Choroid plexus epithelial cell (primary cell): ENCODE results near the gene PYCR2.
A peak's percentile ranks its signal among the peaks of the same experiment; 100 is the strongest.

Experiments
- DNase-seq: peaks from one replicate; pipeline ENCODE4 v3.0.0-alpha.2; 2010; ENCODE audit warnings: low read depth
- H3K4me3 ChIP-seq: 2 replicates; pipeline ENCODE4 v1.5.1; 2011; ENCODE audit warnings: low read depth, mild to moderate bottlenecking, control low read depth, low read length, moderate library complexity
- TF ChIP-seq, protein P1 (sequence below): conservative IDR thresholded peaks from 2 replicates; pipeline ENCODE4 v1.5.1; 2011; ENCODE audit warnings: low read depth, mild to moderate bottlenecking, control low read depth, inconsistent platforms, low read length, moderate library complexity

Gene PYCR2

DNA sequence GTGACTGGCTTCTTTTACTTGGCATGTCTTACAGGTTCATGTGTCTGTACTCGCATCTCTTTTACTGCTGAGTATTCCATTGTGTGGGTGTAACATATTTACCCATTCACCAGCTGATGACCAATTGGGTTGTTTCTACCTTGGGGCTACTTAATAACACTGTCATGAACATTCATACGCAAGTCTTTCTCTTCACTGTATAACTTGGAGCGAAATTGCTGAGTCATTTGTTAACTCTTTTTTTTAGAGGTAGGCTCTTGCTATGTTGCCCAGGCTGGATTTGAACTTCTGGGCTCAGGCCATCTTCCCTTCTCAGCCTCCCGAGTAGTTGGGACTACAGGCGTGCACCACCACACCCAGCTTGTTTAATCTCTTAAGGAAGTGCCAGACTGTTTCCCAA, 6.5 kb downstream of the PYCR2 start:
- no peak for DNase-seq
- TF ChIP-seq, protein P1, sequence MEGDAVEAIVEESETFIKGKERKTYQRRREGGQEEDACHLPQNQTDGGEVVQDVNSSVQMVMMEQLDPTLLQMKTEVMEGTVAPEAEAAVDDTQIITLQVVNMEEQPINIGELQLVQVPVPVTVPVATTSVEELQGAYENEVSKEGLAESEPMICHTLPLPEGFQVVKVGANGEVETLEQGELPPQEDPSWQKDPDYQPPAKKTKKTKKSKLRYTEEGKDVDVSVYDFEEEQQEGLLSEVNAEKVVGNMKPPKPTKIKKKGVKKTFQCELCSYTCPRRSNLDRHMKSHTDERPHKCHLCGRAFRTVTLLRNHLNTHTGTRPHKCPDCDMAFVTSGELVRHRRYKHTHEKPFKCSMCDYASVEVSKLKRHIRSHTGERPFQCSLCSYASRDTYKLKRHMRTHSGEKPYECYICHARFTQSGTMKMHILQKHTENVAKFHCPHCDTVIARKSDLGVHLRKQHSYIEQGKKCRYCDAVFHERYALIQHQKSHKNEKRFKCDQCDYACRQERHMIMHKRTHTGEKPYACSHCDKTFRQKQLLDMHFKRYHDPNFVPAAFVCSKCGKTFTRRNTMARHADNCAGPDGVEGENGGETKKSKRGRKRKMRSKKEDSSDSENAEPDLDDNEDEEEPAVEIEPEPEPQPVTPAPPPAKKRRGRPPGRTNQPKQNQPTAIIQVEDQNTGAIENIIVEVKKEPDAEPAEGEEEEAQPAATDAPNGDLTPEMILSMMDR: no peak
- H3K4me3 ChIP-seq: no peak overlapping the region

DNA sequence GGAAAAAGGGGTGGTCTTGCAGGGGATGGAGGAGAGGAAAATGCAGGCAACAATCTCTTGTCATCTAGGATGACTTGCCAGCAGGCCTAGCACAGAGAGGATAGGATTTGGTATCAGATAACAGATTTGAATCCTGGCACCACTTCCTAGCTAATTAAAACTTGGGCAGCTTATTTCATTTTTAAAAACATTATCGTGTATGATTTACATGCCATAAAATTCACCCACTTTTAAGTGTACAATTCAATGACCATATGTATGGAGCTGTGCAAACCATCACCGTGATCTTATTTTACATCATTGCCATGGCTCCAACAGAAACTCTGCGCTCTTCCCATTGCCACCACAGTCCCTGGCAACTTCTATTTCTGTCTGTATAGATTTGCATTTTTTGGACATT, 6.9 kb downstream of the PYCR2 start:
- DNase-seq: no peak
- no peak overlapping the region for H3K4me3 ChIP-seq
- TF ChIP-seq, protein P1: no peak

DNA sequence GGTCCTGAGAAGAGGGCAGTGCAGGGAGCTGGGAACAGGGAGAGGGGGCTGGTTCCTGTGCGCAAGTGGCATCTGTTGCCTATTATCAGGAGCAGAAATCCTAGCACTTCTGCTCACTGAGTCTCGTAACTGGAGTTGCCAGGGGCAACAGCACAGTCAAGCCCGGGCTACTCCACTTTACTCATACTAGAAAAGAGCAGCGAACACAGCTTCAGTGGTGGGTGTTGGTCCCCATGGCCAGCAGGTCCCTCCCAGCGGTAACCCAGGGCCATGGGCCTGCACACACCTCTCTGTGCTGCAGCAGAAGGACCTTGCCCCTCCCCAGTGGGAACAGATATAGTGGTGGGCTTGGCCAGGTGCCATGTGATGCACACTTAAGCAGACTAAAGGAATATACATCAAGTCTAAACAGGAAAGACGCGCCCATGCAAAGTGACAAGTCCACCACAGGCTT, 8.5 kb downstream of the PYCR2 start:
- TF ChIP-seq, protein P1: no peak
- H3K4me3 ChIP-seq: no peak overlapping the region
- DNase-seq: no peak

DNA sequence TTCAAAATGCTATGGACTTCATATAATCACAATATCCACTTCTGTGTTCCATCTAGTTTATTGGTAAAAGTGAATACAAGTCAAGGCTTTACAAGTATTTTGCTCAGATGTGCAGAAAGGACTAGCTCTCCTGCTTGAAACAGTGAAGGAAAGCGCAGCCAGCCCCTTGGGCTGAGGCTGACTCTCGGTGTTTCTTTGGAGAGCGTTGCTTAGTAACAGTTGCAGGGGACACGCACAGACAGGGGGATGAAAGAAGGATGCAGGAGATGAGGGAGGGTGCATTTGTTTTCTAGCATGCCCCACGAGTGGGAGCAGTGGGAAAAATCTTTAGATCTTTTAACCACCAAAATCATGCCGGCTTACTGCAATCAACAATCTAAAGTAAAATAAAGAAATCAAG, 9.1 kb downstream of the PYCR2 start:
- no peak for DNase-seq
- no peak overlapping the region for H3K4me3 ChIP-seq
- TF ChIP-seq, protein P1: no peak

DNA sequence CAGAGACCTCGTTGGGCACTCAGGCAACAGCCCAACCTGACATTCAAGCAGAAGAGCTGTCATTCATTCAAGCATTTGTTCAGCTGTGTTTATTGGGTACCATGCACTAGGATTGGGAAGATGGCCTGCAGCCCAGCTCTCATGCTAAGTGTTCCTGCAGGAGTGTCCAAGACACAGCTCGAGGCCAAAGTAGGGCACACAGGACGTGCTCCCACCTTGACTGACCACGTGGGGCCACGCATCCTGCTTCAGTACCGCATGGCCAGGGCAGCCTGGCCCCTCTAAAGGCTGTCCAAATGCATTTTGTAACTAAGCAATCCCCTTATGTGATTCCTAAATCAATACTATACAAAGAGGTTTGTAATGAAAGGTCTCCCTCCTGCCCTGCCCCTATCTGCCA, 9.7 kb downstream of the PYCR2 start:
- TF ChIP-seq, protein P1: no peak
- DNase-seq: no peak
- no peak overlapping the region for H3K4me3 ChIP-seq

DNA sequence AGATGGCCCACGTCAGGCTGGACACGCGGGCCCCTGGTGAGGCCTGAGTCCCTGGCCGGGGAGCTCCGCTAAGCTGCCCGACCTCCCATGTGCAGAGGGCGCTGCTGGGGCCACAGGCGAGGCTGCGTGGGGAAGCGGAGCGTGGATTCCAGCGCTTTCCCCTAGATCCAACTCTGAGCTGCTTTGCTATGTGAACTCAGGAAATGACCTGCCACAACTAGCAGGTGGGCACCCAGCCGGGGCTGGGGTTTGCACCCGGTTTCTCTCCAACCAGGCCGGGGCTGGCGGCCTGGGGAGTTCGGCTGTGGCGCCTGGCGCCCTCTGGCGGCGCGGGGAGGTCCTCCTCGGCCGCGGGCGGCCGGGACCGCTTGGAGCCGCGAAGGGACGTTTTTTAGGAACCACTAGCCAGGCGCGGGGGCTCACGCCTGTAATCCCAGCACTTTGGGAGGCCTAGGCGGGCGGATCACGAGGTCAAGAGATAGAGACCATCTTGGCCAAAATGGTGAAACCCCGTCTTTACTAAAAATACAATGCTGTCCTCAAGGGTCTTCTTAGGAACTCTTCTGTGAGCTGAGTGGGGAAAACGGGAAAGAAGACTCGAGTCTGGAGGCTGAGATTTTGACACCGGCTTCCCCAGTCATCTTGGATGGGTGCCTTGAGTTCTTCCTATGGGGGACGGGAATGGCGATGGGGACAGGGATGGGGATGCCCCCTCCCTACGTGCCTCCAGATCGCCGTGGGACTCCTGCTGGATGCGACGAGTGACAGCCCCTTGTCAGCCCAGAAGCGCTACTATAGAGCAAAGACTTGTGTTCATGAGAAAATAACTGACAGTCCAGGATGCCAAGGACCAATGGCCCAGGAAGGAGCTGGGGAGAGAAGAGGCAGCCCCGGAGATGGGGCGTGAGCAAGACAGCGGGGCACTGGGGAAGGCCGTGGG, 12.6 kb downstream of the PYCR2 start:
- TF ChIP-seq, protein P1: peak; percentile 63
- peak overlapping the region; percentile 3 for H3K4me3 ChIP-seq
- peak; percentile 40 for DNase-seq

DNA sequence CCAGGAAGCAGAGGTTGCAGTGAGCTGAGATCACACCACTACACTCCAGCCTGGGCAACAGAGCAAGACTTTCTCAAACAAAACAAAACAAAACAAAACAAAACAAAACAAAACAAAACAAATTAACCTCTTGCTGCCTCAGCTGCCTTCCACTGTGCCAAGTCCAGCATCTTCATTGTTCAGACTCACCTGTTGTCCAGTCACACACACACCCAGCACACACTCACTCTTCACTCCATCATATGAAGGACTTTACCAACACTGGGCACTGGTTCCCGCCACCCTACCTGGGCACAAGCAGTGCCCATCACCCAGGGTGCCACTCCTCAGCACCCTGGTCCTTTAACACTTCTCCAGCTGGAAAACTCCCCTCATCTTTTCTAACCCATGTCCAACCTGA, 14.6 kb downstream of the PYCR2 start:
- H3K4me3 ChIP-seq: no peak overlapping the region
- DNase-seq: no peak
- TF ChIP-seq, protein P1: no peak
